ENCODE results near the gene INTS14.
A peak's percentile ranks its signal among the peaks of the same experiment; 100 is the strongest.

INTS14 gene

DNA sequence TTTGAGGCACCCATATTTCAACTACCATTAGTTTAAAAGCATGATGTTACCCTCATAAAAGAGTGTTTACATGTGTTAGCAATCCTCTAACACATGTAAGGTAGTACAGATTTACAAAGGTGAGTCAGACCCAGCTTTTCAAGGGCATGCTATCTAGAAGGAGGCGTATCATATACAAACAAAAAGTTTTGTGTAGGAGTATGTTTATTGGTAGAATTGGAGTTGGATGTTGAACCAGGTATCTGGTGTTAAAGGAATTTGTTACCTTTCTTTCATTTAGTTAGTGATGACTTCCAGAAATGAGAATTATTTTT lies 78.2 kb downstream of the INTS14 start:
- peak; percentile 14 for DNase-seq (ENCODE audit: low read depth, low spot score)

DNA sequence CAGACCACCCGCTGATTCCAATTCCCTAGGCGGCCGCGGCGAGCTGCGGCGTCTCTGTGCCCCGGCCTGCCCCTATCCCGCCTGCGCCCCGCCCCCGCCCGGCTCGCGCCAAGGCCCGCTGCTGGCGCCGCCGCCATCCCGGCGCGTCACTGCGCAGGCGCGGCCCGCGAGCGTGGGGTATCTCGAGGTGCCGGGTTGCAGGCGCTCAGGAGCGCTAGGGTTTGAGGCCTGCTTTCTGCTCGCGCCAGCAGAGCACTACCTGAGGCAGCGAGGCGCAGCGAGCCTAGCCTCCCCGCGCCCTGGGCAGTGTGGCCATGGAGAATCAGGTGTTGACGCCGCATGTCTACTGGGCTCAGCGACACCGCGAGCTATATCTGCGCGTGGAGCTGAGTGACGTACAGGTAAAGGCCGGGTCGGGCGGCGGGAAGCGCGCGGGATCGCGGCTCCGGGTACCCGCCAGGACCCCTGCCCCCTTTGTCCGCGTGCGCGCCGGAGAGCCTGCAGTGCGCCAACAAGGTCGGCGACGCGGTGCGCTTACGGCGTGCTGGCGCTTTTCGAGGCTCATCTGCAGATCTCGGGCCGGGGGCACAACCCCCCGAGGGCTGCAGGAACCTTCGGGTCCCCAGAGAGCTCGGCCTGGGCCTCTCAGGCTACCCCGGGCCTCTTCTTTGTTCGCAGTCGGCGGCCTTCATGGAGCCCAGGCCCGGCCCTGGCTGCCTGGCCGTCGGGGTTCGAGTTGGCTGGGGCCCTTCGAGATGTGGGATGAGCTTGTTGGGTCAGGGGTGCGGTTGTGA lies 80.4 kb downstream of the INTS14 start, which contains the start of gene HACD3:
Gene HACD3 (plus strand): TSS at position 146 of the 794 bp plus-strand sequence. CDS start 169 bp downstream, at position 315.
- DNase-seq (ENCODE audit: low read depth, low spot score), result peak; percentile 94

DNA sequence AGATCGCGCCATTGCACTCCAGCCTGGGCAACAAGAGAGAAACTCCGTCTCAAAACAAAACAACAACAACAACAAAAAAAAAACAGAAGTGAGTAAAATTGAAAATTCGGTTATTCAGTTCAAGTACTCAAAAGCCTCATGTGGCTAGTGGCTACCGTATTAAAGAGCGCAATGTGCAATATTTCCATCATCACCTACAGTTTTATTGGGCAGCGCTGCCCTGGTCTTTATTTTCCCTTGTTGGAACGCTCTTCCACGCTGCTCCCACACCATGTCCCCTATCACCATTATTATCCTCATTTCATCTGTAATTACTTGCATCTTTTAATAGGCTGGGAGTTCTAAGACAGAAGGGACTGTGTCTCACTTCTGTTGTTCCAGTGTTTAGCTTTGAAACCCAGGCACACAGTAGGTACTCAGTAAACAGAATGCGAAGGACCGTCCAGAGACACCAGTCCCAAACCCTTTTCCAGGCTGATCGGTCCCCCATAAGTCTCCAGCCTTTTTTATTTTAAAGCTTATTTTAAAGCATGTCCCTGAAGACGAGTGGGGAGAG lies 81.1 kb downstream of the INTS14 start:
- DNase-seq (ENCODE audit: low read depth, low spot score), result no peak
